ENCODE measurements around the gene CLMN. TPM values are rescaled to one million over a fixed set of nuclear protein-coding genes. Genes with fewer than 3 reads are reported as not detected.

CLMN gene
- total and polyA plus RNA-seq, 2 of the 4 experiments (the other 2 are of a cell fraction) = 0.10 to 0.18 TPM

DNA sequence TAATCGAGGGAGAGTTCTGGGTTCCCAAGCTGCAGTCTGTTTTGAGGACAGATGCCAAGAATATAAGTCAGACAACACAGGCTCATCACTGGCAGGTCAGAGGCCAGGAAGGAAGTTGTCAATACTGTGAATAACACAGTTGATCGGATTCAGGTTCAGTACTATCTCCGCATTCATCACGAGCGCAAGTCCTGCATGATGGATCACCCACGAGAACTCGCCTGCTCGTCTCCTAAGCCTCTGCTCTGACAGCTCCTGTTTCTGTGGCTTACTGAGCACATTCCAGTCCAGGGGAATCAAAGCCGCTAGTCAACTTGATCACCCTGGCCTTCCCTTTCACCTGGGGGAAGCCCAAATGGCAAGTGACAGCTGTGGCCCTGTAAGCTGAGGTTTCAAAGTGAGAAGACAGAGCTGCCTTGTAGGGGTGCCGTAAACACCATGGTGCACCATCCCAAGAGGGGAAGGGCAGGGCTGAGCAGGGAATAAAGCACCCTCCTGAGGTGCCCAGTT lies 102.3 kb downstream of the CLMN start:
- TF ChIP-seq CEBPB (IDR thresholded peaks at IDR 0.05; ENCODE audit: low read depth, low read length) = no peak
- no peak for TF ChIP-seq MXI1 (IDR thresholded peaks at IDR 0.05; ENCODE audit: borderline replicate concordance, low read depth, low read length)
- TF ChIP-seq, protein P1, sequence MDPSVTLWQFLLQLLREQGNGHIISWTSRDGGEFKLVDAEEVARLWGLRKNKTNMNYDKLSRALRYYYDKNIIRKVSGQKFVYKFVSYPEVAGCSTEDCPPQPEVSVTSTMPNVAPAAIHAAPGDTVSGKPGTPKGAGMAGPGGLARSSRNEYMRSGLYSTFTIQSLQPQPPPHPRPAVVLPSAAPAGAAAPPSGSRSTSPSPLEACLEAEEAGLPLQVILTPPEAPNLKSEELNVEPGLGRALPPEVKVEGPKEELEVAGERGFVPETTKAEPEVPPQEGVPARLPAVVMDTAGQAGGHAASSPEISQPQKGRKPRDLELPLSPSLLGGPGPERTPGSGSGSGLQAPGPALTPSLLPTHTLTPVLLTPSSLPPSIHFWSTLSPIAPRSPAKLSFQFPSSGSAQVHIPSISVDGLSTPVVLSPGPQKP (IDR thresholded peaks at IDR 0.05; ENCODE audit: borderline replicate concordance, low read depth, low read length) = no peak
- no peak for TF ChIP-seq RAD21 (IDR thresholded peaks at IDR 0.05; ENCODE audit: low read length)
- TF ChIP-seq BHLHE40 (IDR thresholded peaks at IDR 0.05; ENCODE audit: low read depth, low read length) = no peak
- no peak for TF ChIP-seq SMC3 (IDR thresholded peaks at IDR 0.05; ENCODE audit: low read depth, low read length)
- no peak for TF ChIP-seq NFE2L2 (IDR thresholded peaks at IDR 0.05; ENCODE audit: low read depth, low read length)
- no peak for TF ChIP-seq FOS (IDR thresholded peaks at IDR 0.05; ENCODE audit: low read depth, low read length)
- no peak for TF ChIP-seq CHD1 (IDR thresholded peaks at IDR 0.05; ENCODE audit: low read depth, low read length)
- Histone ChIP-seq H3K27ac (ENCODE audit: insufficient read depth, low read length) (no peak overlapping the region), H3K4me1 (ENCODE audit: control insufficient read depth, insufficient read depth, low read length) (peaks cover 2% of the 10 kb centered on the region; the same call in 1 of the 2 replicates), H3K9me1 (ENCODE audit: insufficient read depth, low read length) (no peaks in the 10 kb centered on the region), H3K27me3 (ENCODE audit: control insufficient read depth, insufficient read depth, low read length) (no peaks in the 10 kb centered on the region; the same call in none of the 2 replicates), H3K36me3 (ENCODE audit: control insufficient read depth, insufficient read depth, low read length) (no peaks in the 10 kb centered on the region), H3K4me3 (ENCODE audit: insufficient read depth, low read depth, low read length) (no peak overlapping the region), H3K9ac (ENCODE audit: low read depth, low read length) (no peak overlapping the region), H3K14ac (replicated peaks; ENCODE audit: low read depth, low read length) (no peak overlapping the region), H4K5ac (ENCODE audit: low read depth, low read length) (no peak overlapping the region), H3K79me1 (ENCODE audit: low read depth in 1 of 2, low read length in 2 of 2) (no peaks in the 10 kb centered on the region), H4K91ac (ENCODE audit: insufficient read depth, low read depth, low read length) (no peak overlapping the region), H4K8ac (ENCODE audit: low read depth in 2 of 2, low read length in 2 of 2) (no peak overlapping the region), H3K4ac (ENCODE audit: low read depth, low read length) (no peak overlapping the region), H2AK5ac (ENCODE audit: low read depth, low read length) (no peak overlapping the region), H3K4me2 (ENCODE audit: low read depth, low read length) (no peak overlapping the region), H3K18ac (ENCODE audit: low read depth, low read length) (no peak overlapping the region), H2AFZ (replicated peaks; ENCODE audit: low read length, poor library complexity) (no peak overlapping the region), H3K56ac (ENCODE audit: extremely low read depth, insufficient read depth, low read length) (no peak overlapping the region), H4K20me1 (ENCODE audit: insufficient read depth, low read length) (no peaks in the 10 kb centered on the region), H2BK20ac (ENCODE audit: low read depth, low read length) (no peak overlapping the region), H2AK9ac (replicated peaks; ENCODE audit: low read depth, low read length, poor library complexity) (no peak overlapping the region), H2BK15ac (ENCODE audit: low read depth, low read length) (no peak overlapping the region), H2BK5ac (ENCODE audit: low read depth, low read length, poor library complexity, severe bottlenecking) (no peak overlapping the region), H3K23ac (ENCODE audit: low read depth, low read length) (no peak overlapping the region), H3K9me3 (ENCODE audit: control insufficient read depth, insufficient read depth, low read length) (no peaks in the 10 kb centered on the region), H2BK120ac (ENCODE audit: low read depth, low read length) (no peak overlapping the region)
- ATAC-seq (ENCODE audit: low read depth) (no peak), DNase-seq (no peak)
- dilution Hi-C loops (cut with HindIII; ENCODE audit: low sequenced_read_pairs, unreplicated experiment) (no loop called here), intact Hi-C loops (cut with micrococcal nuclease) (no loop called here), in situ Hi-C loops (cut with MboI; ENCODE audit: low sequenced_read_pairs) (no loop called here)
- WGBS, 2 experiments (ENCODE audit: extremely low coverage in 2 of 2, insufficient read length in 1 of 2) = 67% methylated on average over 9 of the region's 10 CpGs; no CpG with 5 or more reads in 1 of the 2 experiments
- no TSS peak for BruUV-seq (replicated peaks)
- ChIA-PET CTCF (no interaction called here), POLR2A (ENCODE audit: unreplicated experiment) (no interaction called here)

Measured in IMR-90 (cell line).